K562 (cell line): ENCODE results near the gene NDUFV2. TPM values are rescaled to one million over a fixed set of nuclear protein-coding genes. Genes with fewer than 3 reads are reported as not detected.

Experiments used
- CEBPB ChIP-seq: fragments of 450-650 bp; IDR thresholded peaks from 2 replicates; pipeline ENCODE4 v1.6.1; 2016; ENCODE audit warnings: missing genetic modification characterization, missing compliant biosample characterization
- CHAMP1 ChIP-seq: fragments of 450-650 bp; IDR thresholded peaks from 2 replicates; pipeline ENCODE4 v1.6.1; 2016; ENCODE audit warnings: mild to moderate bottlenecking
- HIVEP1 ChIP-seq: fragments of 250-450 bp; sonication (Bioruptor Pico); IDR thresholded peaks from 2 replicates; pipeline ENCODE4 v1.4.0; 2020; ENCODE audit warnings: mild to moderate bottlenecking
- PHF21A ChIP-seq: fragments of 450-650 bp; IDR thresholded peaks from 2 replicates; pipeline ENCODE4 v1.6.1; 2017; ENCODE audit warnings: low read depth, borderline replicate concordance
- POLR2G ChIP-seq: fragments of 200-400 bp; formaldehyde crosslinking; IDR thresholded peaks from 2 replicates; pipeline ENCODE4 v1.6.1; 2017; ENCODE audit warnings: low read depth, mild to moderate bottlenecking, antibody characterized with exemption, low read length, moderate library complexity
- POLR3A ChIP-seq: IDR thresholded peaks from 2 replicates; pipeline ENCODE4 v1.6.1; 2011; ENCODE audit warnings: borderline replicate concordance, mild to moderate bottlenecking, moderate library complexity; ENCODE audit not compliant: insufficient read length, insufficient read depth; ENCODE audit errors: extremely low read depth
- RCOR1 ChIP-seq, 2 experiments: IDR thresholded peaks; 2 replicates each; pipeline ENCODE4 v1.6.1; 2012; ENCODE audit warnings: low read depth in 2 of 2, low read length in 2 of 2, borderline replicate concordance in 1 of 2, improper control_type of control experiment in 1 of 2
- SIN3A ChIP-seq, 2 experiments: fragments of 150-350 bp in 1 of 2; IDR thresholded peaks; 2 replicates each; pipeline ENCODE4 v1.6.1; 2011 to 2016; ENCODE audit warnings: borderline replicate concordance in 2 of 2, low read depth in 2 of 2, low read length in 2 of 2, mild to moderate bottlenecking in 2 of 2, moderate library complexity in 2 of 2; ENCODE audit not compliant: control insufficient read depth in 1 of 2
- SMAD1 ChIP-seq: fragments of 150-350 bp; IDR thresholded peaks from 2 replicates; pipeline ENCODE4 v1.6.1; 2014; ENCODE audit warnings: low read length, low read depth; ENCODE audit not compliant: partially characterized antibody
- ZNF12 ChIP-seq: sonication (generic); formaldehyde crosslinking; IDR thresholded peaks from 2 replicates; pipeline ENCODE4 v1.4.0; 2020; ENCODE audit warnings: mild to moderate bottlenecking, missing genetic modification reagents
- ZNF696 ChIP-seq: fragments of 250-450 bp; sonication (Bioruptor Pico); conservative IDR thresholded peaks from 2 replicates; pipeline ENCODE4 v1.4.0; 2020; ENCODE audit warnings: mild to moderate bottlenecking, moderate library complexity
- ZNF785 ChIP-seq: fragments of 250-450 bp; sonication (Bioruptor Pico); IDR thresholded peaks from 2 replicates; pipeline ENCODE4 v1.4.0; 2020; ENCODE audit warnings: mild to moderate bottlenecking
- polyA plus RNA-seq, 8 experiments: library from polyadenylated mRNA; depleted of rRNA in 4 of 8; stranded (reverse) in 5 of 8; unstranded in 3 of 8; fragments of >200 nt; fragmentation: Nextera tagmentation in 2 of 8; fragmentation: Illumina TruSeq in 1 of 8; extraction: Ambion mirVana in 2 of 8; extraction: Trizol in 1 of 8; gene quantifications; 2 replicates each; pipeline versions ENCODE4 v1.2.1 to v1.2.3, GENCODE V29; 2011 to 2014; ENCODE audit warnings: inconsistent platforms in 1 of 8, missing spikeins in 1 of 8
- total RNA-seq, 7 experiments: library from RNA; depleted of rRNA in 6 of 7; stranded (reverse); fragments of >200 nt in 6 of 7; fragmentation: Illumina TruSeq in 2 of 7; extraction: Trizol in 2 of 7; gene quantifications; 2 replicates each; pipeline versions ENCODE4 v1.2.1 to v1.2.3, GENCODE V29; 2011 to 2021; ENCODE audit warnings: low replicate concordance in 1 of 7
- TF ChIP-seq, protein P1 (sequence below), 2 experiments: fragments of 450-650 bp in 1 of 2; sonication (generic) in 1 of 2; formaldehyde crosslinking; conservative IDR thresholded peaks; 2 replicates each; pipeline versions ENCODE4 v1.4.0 to v1.8.1; 2020 to 2022; ENCODE audit warnings: mild to moderate bottlenecking in 1 of 2, missing genetic modification reagents in 1 of 2
- TF ChIP-seq, protein P2 (sequence below): fragments of 250-450 bp; sonication (Bioruptor Pico); IDR thresholded peaks from 2 replicates; pipeline ENCODE4 v1.5.1; 2021; ENCODE audit warnings: mild to moderate bottlenecking
- TF ChIP-seq, protein P3 (sequence below): fragments of 450-650 bp; formaldehyde crosslinking; IDR thresholded peaks from 2 replicates; pipeline ENCODE4 v1.4.0; 2020; ENCODE audit warnings: mild to moderate bottlenecking
- TF ChIP-seq, protein P4 (sequence below): sonication (generic); formaldehyde crosslinking; IDR thresholded peaks from 2 replicates; pipeline ENCODE4 v1.8.1; 2022; ENCODE audit warnings: missing genetic modification reagents
- TF ChIP-seq, protein P5 (sequence below): fragments of 250-450 bp; sonication (Bioruptor Pico); IDR thresholded peaks from 2 replicates; pipeline ENCODE4 v1.5.0; 2020; ENCODE audit warnings: mild to moderate bottlenecking, borderline replicate concordance

The NDUFV2 gene
- total and polyA plus RNA-seq, 9 of the 15 experiments (the other 6 are each of a cell fraction or from before 2014, with no cell fraction given): 213 to 550 (median 384) TPM

GRCh38 chr18:9147440-9148202, 45.1 kb downstream of the NDUFV2 start (continued):
- TF ChIP-seq, protein P1, sequence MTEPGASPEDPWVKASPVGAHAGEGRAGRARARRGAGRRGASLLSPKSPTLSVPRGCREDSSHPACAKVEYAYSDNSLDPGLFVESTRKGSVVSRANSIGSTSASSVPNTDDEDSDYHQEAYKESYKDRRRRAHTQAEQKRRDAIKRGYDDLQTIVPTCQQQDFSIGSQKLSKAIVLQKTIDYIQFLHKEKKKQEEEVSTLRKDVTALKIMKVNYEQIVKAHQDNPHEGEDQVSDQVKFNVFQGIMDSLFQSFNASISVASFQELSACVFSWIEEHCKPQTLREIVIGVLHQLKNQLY (CRISPR knock-in tag; conservative IDR thresholded peaks at IDR 0.05): no peak
- peak in 1 of 2 experiments; percentile 38; a peak in 1 of 4 replicates for TF ChIP-seq RCOR1 (IDR thresholded peaks at IDR 0.05; ENCODE audit: borderline replicate concordance in 1 of 2, low read depth in 2 of 2, low read length in 2 of 2)
- TF ChIP-seq, protein P2, sequence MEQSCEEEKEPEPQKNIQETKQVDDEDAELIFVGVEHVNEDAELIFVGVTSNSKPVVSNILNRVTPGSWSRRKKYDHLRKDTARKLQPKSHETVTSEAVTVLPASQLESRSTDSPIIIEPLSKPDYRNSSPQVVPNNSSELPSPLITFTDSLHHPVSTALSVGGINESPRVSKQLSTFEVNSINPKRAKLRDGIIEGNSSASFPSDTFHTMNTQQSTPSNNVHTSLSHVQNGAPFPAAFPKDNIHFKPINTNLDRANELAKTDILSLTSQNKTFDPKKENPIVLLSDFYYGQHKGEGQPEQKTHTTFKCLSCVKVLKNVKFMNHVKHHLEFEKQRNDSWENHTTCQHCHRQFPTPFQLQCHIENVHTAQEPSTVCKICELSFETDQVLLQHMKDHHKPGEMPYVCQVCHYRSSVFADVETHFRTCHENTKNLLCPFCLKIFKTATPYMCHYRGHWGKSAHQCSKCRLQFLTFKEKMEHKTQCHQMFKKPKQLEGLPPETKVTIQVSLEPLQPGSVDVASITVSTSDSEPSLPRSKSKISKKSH (CRISPR knock-in tag): no peak
- TF ChIP-seq, protein P3, sequence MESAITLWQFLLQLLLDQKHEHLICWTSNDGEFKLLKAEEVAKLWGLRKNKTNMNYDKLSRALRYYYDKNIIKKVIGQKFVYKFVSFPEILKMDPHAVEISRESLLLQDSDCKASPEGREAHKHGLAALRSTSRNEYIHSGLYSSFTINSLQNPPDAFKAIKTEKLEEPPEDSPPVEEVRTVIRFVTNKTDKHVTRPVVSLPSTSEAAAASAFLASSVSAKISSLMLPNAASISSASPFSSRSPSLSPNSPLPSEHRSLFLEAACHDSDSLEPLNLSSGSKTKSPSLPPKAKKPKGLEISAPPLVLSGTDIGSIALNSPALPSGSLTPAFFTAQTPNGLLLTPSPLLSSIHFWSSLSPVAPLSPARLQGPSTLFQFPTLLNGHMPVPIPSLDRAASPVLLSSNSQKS: no peak
- no peak for TF ChIP-seq POLR3A
- peak; percentile 59 for TF ChIP-seq CEBPB
- TF ChIP-seq POLR2G: no peak
- TF ChIP-seq, protein P4, sequence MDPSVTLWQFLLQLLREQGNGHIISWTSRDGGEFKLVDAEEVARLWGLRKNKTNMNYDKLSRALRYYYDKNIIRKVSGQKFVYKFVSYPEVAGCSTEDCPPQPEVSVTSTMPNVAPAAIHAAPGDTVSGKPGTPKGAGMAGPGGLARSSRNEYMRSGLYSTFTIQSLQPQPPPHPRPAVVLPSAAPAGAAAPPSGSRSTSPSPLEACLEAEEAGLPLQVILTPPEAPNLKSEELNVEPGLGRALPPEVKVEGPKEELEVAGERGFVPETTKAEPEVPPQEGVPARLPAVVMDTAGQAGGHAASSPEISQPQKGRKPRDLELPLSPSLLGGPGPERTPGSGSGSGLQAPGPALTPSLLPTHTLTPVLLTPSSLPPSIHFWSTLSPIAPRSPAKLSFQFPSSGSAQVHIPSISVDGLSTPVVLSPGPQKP: no peak
- no peak for TF ChIP-seq ZNF12 (CRISPR knock-in tag)
- no peak for TF ChIP-seq CHAMP1
- TF ChIP-seq, protein P5, sequence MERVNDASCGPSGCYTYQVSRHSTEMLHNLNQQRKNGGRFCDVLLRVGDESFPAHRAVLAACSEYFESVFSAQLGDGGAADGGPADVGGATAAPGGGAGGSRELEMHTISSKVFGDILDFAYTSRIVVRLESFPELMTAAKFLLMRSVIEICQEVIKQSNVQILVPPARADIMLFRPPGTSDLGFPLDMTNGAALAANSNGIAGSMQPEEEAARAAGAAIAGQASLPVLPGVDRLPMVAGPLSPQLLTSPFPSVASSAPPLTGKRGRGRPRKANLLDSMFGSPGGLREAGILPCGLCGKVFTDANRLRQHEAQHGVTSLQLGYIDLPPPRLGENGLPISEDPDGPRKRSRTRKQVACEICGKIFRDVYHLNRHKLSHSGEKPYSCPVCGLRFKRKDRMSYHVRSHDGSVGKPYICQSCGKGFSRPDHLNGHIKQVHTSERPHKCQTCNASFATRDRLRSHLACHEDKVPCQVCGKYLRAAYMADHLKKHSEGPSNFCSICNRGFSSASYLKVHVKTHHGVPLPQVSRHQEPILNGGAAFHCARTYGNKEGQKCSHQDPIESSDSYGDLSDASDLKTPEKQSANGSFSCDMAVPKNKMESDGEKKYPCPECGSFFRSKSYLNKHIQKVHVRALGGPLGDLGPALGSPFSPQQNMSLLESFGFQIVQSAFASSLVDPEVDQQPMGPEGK (CRISPR knock-in tag): no peak
- no peak for TF ChIP-seq SIN3A (IDR thresholded peaks at IDR 0.05; ENCODE audit: borderline replicate concordance in 2 of 2, control insufficient read depth in 1 of 2, low read depth in 2 of 2, low read length in 2 of 2)
- TF ChIP-seq HIVEP1 (CRISPR knock-in tag): no peak
- TF ChIP-seq ZNF696: no peak
- TF ChIP-seq PHF21A: no peak
- TF ChIP-seq SMAD1: peak; percentile 40
- TF ChIP-seq ZNF785 (CRISPR knock-in tag): no peak
